GM21367 (cell line): Measurements from ENCODE around the gene EP400.

ENCODE experiments used
- ATAC-seq: cut with Tn5 transposase; IDR thresholded peaks from one replicate; pipeline ENCODE4 v1.9.1; 2021; ENCODE audit not compliant: unreplicated experiment

Gene EP400

GRCh38 chr12:131923260-131923659, 26.5 kb upstream of the EP400 start:
- peak; percentile 78 for ATAC-seq

DNA sequence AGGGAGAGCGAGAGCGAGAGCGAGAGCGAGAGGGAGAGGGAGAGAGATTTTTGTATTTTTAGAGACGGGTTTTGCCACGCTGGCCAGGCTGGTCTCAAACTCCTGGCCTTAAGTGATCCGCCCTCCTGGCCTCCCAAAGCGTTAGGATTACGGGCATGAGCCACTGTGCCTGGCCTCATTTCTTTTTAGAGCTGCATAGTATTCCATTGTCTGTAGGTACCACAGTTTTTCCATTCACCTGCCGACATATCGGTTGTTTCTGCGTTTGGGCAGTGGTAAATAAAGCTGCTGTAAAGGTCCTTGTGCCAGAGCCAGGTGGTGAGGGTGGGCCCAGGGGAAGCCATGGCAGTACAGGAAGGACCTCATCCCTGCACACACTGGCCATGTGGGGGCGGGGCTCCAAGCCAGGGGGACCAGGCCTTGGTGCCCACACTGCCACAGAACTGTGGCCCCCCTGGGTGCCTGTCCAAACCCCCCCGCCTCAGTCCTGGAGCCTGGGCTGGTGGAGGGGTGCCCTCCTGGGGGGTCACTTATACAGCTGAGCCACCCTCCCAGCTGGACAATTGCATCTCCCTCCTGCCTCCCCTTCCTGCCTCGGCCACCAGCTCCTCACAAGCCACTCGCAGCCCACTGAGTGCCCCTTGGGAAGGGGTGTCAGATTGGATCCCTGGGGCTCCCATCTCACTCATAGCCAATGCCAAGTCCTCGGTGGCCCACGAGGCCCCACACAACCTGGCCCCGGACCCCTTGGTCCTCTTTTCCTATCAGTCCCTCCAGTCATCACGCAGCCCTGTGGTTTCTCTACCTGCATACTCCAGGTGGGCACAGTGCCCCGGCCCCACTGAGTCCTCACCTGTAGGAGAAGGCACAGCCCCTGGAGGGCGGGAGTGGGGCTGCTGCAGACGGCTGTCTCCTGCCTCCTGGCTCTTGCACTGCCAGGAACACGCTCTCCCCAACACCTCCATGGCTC, 22.3 kb upstream of the EP400 start:
- no peak for ATAC-seq

DNA sequence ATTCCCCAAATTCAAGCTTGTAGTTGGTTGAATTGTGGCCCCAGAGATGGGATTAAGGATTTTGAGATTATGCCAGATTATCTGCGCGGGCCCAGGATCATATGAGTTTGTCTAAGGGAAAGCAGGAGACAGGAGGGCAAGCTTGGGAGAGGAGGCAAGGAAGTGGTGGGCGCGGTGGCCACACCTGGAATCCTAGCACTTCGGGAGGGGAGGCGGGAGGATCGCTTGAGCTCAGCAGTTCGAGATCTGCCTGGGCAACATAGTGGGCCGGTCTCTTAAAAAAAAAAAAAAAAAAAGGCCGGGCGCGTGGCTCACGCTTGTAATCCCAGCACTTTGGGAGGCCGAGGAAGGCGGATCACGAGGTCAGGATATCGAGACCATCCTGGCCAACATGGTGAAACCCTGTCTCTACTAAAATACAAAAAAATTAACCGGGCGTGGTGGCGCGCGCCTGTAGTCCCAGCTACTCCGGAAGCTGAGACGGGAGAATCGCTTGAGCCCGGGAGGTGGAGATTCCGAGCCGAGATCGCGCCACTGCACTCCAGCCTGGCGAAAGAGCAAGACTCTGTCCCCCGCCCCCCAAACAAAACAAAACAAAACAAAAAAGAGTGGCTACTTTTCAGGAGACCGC, 21.5 kb upstream of the EP400 start:
- no peak for ATAC-seq

GRCh38 chr12:131928711-131929580, 20.8 kb upstream of the EP400 start, which contains the start of gene PUS1:
TSS of gene PUS1 (plus strand) at chr12:131929276. CDS start at chr12:131929723, 447 bp downstream.
- ATAC-seq = peak; percentile 50

DNA sequence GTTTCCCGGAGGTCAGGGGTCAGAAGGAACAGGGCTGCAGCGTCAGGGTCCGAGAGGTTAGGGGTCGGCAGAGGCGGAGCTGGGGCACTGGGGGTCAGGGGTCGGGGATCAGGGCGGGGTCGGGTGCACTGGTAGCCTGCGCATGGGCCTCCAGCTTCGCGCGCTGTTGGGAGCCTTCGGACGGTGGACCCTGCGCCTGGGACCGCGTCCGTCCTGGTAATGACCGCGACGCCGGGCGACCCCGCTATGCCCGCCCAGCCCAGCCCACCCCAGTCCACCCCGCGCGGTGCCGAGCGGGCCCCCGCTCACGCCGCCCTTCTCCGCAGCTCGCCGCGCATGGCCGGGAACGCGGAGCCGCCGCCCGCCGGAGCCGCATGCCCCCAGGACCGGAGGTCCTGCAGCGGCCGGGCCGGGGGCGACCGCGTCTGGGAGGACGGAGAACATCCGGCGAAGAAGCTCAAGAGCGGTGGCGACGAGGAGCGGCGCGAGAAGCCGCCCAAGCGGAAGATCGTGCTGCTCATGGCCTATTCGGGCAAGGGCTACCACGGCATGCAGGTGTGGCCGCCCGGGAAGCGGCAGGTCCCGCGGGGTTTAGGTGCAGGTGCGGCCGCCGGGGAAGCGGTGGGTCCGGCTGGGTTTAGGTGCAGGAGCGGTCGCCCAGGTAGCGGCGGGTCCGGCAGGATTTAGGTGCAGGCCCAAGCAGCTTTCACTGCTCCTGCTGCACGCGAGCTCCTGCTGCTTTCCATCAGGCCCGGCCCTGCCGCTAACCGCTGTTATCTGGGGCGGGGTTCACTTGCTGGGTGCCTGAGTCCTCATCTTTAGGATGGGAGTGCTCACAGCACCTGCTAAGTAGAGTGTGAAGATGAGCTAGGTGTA, 19.9 kb upstream of the EP400 start:
- no peak for ATAC-seq

- ATAC-seq = no peak
These were observed 19.2 kb upstream of the EP400 start for GRCh38 chr12:131930510-131930909.

DNA sequence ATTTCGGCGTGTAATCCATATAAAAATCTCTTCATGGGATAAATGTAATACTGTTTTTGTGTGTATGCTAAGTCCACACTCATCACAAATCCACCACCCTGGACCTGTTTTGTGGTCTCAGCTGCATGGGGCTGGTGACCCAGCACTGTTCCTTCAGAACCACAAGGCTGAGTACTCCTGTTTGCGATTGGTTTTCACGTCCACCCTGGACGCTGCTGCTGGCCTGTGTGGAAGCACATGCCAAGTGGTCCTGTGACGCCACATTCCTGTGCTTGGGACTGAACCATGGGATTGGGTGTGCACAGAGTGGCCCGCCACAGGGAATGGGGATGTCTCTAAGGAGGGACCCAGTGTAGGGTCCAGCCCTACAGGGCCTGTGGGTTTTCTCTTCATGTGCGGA, 16.4 kb upstream of the EP400 start:
- no peak for ATAC-seq

DNA sequence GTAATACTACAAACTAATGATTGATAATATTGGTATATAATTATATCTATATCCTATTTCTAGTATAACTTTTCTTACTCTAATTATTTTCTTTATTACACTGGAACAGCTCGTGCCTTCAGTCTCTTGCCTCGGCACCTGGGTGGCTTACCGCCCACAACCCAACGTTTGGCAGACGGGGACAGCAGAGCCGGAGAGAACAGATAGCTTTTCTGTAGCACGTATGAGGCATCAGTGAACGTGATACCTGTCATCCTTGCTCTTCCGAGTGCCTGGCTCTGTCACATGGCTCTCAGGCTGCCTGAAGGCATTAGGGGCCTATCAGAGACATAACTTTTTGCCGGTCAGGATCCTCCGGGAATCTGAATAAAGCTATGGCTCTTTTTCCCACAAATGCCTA, 15.2 kb upstream of the EP400 start:
- ATAC-seq = no peak

DNA sequence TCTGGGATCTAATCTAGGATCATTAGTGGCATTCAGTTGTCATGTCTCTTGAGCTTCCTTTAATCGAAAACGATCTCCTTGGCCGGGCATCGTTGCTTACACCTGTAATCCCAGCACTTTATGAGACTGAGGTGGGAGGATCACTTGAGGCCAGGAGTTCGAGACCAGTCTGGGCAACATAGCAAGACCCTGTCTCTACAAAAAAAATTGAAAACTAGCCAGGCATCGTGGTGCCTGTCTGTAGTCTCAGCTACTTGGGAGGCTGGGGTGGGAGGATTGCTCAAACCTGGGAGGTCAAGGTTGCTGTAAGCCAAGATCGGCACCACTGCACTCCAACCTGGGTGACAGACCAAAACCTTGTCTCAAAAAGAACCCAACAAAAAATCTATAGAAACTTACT, 11.7 kb upstream of the EP400 start:
- ATAC-seq = no peak

DNA sequence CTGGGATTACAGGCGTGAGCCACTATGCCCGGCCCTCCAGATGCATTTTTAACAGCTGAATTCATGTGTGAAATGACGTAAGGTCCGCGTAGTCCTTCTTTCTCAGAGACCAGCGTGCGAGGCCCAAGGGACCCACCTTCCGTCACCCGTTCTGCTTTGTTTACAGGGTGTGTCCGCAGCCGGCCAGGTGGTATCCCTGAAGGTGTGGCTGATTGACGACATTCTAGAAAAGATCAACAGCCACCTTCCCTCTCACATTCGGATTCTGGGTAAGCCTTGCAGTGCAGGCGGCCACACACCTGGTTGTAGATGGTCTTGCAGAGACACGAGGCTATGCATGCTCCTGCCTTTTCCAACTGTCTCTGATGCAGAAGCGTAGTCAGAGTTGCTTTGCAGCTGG, 10.7 kb upstream of the EP400 start:
- ATAC-seq = no peak

- no peak for ATAC-seq
These were observed 9.6 kb upstream of the EP400 start for GRCh38 chr12:131940141-131940547.

GRCh38 chr12:131941116-131941986, 8.4 kb upstream of the EP400 start:
- no peak for ATAC-seq

GRCh38 chr12:131941987-131942341, 7.8 kb upstream of the EP400 start:
- ATAC-seq = no peak

- ATAC-seq = no peak
These were observed 7.1 kb upstream of the EP400 start for GRCh38 chr12:131942671-131943070.

GRCh38 chr12:131943389-131943788, 6.4 kb upstream of the EP400 start:
- no peak for ATAC-seq

GRCh38 chr12:131943876-131944275, 5.9 kb upstream of the EP400 start:
- no peak for ATAC-seq

DNA sequence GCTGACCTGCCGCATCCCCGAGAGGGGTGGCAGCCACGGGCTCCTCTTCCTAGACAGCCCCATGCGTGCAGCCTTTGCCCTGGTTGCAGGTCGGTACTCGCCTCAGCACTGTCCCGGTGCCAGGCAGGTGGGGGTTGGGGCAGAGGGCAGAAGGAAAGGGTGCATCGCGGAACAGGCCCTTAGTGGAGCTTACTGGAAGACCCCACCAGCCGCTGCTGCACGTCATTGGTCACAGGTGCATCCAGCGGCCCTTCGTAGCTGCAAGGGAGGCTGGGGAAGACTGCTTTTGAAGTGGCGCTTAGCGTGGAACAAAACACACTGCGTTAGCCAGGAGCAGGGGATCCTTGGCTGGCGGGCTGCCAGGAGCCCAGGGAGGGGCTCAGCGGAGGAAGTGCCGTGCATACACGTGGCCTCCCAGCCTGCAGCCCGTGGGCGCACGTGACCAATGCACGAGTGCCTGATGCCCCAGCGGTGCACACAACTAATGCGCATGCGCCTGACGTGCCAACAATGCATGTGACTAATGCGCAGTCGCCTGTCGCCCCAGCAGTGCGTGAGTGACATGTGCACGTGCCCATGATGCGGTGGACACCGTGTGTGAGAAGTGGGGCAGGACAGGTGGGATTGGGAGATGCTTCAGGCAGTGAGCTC, 5.0 kb upstream of the EP400 start:
- no peak for ATAC-seq

DNA sequence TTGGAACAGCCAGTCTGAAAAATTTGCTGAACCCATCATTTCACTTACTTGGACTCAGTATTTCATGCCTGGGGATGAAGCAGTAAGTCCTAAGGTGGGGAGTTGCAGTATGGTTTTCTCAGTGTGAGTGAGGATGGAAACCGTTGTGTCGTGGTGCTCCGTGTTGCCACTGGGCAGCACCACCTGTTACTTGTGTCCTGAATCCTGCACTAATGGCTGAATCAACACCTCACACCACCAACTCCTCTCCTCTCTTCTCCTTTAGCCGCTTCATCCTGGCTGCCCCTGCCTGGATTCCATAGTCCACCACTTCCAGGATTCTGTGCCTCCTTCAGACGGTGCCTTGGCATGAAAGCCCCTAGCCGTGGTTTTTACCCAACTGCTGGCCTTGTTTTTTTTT, 3.0 kb upstream of the EP400 start:
- ATAC-seq = no peak

DNA sequence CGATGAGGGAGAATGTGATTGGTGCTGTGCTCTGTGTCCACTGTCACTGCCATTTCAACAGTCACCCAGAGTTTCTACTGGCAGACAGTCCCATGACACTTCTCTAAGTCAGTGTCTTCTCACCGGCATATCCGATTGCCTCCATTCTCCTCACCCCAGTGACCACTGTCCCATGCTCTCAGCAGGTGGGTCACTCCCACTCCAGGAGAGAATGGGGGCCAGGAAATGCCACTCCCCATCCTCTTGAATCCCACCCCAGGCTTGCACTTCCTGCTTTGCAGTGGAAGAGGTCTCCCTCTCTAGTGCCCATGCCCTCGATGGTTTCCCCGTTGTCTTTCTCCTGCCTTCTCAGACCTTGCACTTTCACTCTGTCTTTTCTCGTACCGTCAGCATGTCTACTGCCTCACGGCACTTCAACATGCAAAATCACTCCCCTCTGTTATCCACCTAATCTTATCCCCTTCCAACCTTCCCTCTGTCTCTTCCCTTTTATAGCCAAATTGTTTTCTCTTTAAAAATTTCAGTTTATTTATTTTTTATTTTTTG, 2.2 kb upstream of the EP400 start:
- no peak for ATAC-seq
